ENCODE results near the gene CECR2.

GRCh38 chr22:17549183-17549582 lies 179.9 kb downstream of the CECR2 start:
- no peak for TF ChIP-seq CTCF (IDR thresholded peaks at IDR 0.05)
- TF ChIP-seq USF1 (CRISPR knock-in tag; IDR thresholded peaks at IDR 0.05), result no peak
- no peak for TF ChIP-seq CREB1 (CRISPR knock-in tag; IDR thresholded peaks at IDR 0.05)
- no peak for TF ChIP-seq E2F1 (CRISPR knock-in tag; IDR thresholded peaks at IDR 0.05)
- TF ChIP-seq SMAD4 (CRISPR knock-in tag; IDR thresholded peaks at IDR 0.05), result no peak
- no peak for TF ChIP-seq ATF3 (CRISPR knock-in tag; conservative IDR thresholded peaks at IDR 0.05)
- no peak for TF ChIP-seq TCF7 (CRISPR knock-in tag; IDR thresholded peaks at IDR 0.05; ENCODE audit: low read depth)

Measured in WTC11 (cell line).